Measurements from ENCODE around the gene SLBP.

The SLBP gene

DNA sequence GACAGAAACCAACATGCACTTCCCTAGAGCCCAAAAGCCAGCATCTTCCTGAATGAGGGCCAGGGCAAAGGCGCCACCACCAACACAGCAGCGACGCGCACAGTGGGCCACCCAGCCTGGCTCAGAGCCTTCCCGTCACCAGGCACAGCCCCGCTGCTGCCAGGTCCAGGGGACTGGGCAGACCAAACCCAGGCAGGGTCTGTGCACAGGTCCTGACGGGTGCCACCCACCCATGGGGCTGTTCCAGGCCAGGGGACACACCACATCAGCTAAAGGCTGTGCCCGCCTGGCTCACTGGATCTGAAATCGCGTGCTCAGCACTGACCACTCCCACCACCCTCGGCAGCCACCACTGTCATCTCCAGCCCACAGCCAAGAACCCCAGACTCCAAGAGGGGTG, 41.8 kb downstream of the SLBP start:
- DNase-seq: no peak

DNA sequence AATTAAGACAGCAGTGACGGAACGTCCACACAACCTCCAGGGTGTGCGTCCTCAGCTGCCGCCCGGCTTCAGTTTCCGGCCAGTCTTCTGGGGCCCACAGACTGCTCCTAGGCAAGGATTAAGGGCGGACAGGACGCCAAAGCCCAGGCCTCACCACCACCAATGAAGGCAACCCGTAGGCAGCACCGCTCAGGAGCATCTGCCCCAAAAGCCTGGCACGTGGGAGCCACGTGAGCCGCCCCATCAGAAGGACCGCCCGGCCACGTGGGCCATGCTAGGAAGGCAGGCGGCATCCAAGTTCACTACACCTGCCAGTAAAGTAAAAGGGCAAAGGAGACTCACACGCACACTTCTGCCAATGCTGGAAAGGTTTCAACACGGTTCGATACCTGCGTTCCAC, 42.3 kb downstream of the SLBP start:
- no peak for DNase-seq

DNA sequence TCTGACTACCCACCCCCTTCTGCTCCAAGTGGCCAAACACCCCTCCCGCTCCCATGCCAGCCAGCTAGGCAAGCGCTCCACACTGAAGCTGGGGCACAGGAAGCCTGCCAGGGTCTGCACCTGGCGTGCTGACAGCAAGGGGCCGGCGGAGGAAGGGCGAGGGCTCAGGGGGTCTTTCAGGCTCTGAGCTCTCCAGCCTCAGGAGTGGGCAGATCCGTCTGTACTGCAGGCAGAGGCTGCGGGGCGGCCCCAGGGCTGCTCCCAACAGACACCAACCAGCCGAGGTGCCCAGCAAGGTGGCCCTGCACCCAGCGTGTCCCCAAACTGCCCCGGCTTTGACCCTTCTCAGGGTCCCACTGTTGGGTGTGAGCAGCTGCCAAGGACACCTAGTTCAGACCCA, 42.8 kb downstream of the SLBP start:
- no peak for DNase-seq

DNA sequence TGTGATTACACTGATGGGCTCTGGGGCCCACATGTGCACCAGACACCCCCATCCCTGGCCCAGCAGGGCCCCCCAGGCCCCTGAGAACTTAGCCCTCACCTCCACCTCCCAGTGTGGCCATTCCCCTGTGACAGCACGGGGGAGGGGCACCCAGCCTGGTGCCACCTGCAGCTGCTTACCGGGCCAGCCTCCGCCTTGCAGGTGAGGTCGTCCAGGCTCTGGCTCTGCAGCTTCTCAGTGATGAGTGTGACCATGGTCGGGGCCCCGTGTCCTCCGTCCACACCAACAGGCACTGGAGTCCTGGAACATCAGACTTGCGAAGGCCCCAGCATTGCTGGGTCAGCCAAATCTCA, 43.7 kb downstream of the SLBP start:
- DNase-seq: no peak

DNA sequence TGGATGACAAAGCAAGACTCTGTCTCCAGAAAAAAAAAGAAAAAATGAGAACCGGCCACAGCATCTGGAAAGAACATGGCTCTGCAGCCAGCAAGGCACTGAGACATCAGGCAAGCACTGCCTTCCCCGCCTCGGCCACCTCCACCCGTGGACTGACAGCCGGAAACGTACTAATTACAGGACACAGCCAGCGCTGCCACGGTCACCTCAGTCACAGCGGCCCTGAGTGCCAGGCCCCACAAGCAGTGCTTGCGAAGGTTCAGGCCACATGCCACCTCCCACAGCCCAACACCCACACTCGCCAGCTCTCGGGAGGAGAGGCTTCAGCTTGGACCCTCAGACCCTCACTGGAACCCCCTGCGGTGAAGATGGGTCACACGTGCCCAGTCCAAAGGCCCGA, 44.8 kb downstream of the SLBP start:
- DNase-seq: no peak

DNA sequence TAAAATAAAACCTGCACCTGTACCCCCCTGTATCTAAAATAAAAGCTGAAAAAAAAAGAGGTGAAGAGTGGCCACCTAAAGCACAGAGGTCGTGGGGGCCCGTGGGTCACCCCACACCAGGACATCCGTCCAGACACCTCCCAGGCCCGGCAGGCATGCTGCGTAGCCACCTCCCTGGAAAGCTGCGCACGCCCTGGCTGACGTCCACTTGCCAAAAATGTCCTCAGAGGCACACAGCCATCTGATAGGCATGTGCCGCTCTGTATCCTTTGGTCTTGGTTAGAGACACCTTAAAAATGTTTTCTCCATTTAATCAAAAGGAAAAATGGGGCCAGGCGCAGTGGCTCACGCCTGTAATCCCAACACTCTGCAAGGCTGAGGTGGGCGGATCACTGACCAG, 45.7 kb downstream of the SLBP start:
- DNase-seq: no peak

DNA sequence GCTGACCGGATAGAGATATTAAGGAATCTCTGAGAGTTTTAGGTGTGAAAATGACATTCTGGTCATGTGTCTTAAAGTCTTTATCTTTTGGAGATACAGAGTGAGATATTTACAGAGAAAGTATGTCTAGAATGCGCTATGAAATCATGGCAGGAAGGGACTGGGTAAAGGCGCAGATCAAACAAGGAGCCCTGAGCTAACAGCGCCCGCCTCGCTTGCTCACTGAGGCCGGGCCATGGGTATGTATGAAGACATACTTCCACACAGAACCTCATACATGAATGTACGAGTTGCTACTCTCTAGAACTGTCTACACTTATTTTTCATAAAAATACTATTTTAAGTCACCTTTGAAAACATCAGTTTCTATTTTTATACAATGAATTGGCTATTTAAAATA, 48.0 kb downstream of the SLBP start:
- DNase-seq: no peak

DNA sequence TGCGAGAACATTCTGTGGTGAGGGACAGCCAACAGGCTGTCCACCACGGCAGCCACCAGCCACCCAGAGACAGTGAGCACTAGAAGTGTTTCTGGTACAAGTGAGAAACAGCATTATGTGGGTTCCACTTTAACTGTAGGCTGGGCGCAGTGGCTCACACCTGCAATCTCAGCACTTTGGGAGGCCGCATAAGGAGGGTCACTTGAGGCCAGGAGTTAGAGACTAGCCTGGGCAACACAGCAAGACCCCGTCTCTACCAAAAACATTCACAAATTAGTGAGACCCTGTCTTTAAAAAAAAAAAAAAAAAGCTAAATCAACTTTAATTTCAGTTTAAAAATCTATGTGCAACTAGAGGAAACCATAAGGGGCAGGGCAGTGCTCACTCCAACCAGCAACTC, 48.6 kb downstream of the SLBP start:
- no peak for DNase-seq

DNA sequence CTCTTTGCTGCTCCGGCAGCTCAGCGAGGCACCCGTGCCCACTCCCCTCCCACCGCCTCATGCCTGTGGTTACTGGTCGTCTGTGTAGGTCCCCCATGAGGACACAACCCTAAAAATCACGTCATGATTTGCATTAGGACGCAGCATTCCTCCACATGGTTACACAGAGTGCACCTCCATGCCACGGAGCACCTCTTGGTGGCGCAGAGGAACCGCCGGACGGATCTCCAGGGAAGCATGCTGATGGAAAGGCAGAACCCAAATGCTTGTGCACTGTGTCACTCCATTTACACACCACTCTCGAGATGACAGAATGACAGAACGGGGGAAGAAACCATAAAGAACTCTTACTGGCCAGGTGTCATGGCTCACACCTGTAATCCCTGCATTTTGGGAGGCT, 50.4 kb downstream of the SLBP start:
- DNase-seq: no peak

DNA sequence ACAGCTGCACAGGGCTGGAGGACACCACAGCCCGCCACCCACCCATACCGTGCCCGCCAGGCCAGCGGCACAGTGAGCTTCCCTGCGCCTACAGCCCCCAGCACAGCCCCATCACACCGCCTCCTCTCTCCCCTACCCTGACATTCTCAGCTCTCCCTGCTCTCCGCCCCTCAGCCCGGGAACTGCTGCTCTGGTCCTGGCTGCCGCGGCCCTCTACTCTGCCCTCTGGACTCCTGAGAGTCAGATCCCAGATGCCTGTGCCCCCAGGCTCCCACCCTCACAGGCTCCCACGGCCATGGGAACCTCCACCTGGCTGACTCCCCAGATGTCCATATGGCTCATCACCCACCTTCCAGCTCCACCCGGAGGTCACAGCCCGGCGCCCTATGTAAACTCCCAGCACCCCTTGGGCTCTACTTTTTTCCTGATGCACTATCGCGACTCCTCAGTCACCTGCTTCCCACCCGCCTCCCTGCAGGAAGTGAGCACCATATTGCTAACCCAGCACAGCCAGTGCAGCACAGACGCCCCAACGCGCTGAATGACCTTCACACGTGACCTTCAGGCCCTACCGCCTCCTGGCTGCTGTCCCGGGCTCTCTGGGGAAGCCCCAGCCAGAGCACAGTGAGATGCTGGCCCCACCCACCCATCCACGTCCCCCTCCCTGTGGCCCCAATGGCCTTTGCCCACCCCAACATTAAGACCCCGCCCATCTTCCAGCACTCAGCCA, 51.0 kb downstream of the SLBP start:
- DNase-seq: no peak

DNA sequence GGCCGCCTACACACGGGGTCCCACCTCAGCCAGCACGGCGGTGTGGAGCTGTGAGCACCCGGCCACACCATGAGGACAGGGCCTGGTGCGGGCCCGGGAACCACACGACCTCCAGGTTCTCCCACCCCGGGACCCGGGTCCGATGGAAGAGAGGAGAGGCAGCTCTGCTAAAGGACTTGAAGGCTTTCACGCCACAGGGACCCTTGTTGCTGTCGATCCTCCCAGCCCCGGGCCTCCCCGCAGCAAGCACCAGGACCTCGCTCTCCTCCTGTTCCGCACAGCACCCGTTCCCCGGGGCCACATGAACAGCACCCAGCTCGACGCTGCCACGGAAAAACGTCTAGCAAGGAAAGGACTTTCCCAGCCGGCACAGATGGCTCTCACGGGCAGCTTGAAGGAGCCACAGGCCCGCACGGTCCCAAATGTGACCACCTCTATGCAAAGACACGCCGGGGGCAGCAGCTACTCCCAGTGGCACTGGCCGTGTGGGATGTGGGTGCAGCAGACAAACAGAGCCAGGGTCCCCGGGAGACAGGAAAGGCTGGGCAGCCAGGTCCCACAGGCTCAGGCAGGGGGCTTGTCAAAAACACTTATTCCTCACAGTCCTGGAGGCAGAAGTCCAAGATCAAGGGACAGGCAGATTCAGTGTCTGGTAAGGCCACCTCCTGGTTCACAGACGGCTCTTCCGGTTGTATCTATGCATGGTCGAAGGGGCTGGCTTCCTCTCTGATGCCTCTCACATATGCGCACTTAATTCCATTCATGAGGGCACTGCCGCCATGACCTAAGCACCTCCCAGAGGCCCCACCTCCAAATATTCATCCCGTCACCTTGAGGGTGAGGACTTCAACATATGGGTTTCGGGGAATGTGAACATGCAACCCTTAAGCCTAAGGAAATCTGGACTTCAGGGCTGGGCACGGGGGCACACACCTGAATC, 52.7 kb downstream of the SLBP start:
- no peak for DNase-seq

DNA sequence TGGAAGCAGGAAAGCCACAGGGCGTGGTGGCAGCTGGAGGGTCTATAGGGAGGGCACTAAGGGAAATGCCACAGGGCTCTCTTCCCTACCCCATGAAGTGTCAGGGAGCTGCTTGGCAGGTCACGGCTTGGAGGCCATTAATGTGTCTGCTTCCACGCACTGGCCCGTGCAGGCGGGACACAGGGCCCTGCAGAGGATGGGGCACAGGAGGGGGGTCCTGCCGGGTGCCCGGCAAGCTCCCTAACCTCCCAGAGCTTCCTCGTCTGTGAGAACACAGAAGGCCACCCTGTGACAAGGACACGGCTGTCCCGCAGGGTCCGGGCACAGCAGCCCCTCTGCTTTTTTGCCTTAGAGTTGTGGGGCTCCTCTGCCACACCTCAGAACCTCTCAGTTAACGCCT, 53.5 kb downstream of the SLBP start:
- DNase-seq: no peak

DNA sequence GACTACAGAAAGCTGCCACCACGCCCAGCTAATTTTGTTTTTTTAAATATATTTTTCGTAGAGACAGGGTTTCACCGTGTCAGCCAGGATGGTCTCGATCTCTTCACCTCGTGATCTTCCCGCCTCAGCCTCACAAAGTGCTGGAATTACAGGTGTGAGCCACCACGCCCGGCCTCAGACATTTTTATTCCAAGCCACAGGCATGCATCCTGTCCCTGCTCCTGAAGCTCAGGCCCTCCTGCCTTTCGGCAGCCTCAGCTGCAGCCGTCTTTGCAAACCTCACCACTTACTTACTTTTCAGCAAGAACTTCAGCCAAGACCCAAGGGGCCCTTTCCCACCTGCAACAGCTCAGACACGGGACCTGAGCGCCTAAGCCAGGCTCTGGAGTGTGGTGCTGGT, 54.0 kb downstream of the SLBP start:
- DNase-seq: no peak

DNA sequence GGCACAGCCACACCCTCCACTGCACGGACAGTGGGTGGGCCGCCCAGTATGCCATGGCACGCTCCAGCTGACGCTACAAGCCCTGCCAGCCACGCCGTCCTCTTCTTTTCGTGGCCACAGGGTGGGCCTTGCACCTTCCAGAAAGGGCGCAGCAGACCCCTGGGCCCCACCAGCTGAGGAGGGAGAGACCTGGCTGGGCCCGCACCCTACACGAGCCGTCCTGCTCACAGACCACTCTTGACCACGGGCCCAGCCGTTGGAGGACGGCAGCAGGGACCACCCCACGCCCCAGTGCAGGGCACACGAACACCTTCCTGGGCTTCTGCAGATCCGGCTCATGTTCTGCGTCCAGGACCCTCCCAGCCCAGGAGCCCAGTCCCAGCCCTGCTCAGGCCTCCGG, 55.1 kb downstream of the SLBP start:
- no peak for DNase-seq

DNA sequence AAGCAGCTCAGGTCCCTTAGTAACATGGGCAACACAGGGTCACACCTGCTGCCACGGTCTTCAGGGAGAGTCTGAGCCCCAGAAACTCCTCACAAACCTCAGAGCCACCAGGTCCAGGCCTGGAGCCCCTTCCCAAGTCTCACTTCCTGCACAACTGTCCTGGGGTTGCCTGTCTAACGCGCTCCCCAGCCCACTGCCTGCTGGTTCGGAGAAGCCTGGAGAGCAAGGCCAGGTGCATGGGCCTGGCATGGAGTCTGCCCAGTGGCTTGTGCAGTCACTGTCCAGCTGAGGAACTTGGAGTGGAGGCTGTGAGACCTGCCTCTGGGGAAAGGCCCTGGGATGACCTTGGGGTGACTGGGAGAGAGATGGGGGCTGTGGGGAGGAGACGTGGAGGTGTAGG, 56.0 kb downstream of the SLBP start:
- DNase-seq: no peak

DNA sequence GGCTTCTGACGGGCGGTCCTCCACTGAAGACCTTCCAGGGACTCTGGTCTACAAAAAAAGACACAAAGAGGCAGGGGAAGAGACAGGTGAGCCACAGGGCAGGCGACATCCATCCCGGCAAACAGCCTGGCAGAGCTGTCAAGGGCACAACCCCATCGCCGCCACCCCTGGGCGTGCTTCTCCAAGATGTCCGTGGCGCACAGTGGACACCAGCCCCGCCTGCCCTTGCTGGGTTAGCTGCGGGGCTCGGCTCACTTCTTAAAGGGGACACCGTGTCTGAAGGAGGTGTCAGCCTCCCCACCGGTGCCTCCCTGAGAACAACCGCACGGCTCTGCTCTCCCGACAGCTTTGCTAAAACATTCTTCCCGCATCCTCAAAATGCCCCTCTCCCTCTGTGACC, 56.4 kb downstream of the SLBP start:
- DNase-seq: no peak

DNA sequence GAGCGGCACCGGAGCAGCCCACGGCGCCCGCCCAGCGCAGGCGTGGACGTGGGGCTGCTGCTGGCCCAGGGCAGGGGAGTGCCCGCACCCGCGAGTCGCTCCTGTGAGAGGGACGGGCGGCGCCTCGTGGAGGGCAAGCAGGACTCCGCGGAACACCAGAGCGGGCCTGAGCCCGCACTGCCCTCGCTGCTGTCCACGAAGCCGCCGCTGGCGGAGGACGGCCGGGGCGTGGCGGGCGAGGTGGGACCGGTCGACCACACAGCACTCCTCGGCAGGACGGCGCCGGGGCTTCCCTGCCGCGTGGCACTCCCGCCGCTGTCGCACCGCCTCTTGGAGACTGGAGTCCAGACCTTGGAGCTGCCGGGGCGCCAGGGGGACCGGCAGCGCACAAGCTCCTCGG, 57.0 kb downstream of the SLBP start:
- no peak for DNase-seq

DNA sequence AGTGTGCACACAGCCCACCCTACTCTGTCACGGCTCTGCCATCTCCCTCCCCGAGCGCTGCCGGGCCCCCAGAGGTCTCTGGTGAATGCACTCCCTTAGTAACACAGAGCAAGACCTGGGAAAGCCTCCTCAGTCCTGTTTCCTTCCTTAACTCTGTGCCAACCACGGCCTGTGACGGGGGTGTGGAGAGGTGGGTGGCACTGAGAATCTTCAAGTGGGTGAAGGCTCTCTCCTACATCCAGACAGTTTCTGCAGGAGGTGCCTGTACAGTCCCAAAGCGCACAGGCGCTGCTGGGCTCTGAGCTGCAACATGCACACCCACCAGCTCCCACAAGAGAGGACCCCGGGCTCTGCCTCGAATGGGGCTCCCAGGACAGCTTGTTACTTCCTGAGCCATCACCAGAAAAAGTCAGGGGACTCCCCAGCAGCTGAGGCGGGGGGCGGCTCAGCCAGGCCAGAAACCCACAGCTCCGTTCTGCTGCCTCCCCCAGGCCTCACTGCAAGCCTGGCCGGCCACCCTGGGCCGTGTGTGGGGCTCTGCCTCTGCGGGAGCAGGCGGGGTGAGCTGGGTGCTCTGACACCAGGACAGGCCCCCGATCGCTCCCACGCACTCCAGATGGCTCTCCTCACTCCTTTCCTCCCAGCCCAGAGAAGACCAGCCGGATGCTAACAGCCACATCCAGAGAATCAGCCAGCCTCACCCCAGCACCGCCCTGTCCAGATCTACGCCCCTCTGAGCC, 57.7 kb downstream of the SLBP start:
- no peak for DNase-seq

DNA sequence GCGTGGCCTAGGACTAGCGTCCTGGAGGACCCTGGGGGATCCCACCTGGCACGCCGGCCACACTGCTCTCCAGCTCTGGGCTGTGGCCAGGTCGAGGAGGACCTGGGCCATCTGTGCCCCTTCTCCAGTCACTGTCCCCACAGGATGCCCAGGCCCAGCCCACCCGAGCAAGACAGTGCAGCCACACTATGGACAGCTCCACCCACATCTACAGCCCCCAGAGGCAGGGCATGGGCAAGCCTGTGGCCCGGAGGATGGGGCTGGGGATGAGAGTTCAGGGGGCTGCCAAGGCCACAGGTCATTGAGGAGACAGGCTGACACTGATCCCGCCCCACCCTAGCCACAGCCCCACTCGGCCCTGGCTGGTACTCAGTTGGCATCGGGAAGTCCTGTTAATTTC, 58.3 kb downstream of the SLBP start:
- DNase-seq: no peak

DNA sequence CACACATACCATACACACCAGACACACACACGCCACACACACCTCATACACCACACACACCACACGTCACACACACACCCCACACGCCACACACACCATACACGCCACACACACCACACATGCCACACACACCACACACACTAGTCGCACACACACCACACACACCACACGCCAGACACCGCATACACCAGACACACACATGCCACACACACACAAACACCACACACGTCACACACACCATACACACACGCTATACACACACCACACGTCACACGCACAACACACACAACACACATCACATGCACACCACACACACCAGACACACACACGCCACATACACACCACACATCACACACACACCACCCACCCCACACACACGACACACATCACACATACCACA, 60.0 kb downstream of the SLBP start:
- DNase-seq: no peak

DNA sequence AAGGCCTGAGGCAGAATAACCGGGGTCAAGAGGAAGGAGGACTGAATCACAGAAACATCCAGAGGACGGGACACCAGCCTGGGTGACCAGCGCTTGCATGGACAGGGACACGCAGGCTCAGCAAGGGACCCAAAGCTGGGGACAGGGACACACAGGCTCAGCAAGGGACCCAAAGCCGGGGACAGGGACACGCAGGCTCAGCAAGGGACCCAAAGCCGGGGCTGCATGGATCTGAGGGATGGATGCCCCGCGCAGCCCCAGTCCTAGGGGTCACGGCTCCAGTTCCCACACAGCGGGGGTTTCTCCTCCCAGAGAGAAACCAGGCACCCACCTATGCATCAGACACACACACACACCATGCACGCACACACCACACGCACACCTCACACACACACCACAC, 60.5 kb downstream of the SLBP start:
- no peak for DNase-seq

DNA sequence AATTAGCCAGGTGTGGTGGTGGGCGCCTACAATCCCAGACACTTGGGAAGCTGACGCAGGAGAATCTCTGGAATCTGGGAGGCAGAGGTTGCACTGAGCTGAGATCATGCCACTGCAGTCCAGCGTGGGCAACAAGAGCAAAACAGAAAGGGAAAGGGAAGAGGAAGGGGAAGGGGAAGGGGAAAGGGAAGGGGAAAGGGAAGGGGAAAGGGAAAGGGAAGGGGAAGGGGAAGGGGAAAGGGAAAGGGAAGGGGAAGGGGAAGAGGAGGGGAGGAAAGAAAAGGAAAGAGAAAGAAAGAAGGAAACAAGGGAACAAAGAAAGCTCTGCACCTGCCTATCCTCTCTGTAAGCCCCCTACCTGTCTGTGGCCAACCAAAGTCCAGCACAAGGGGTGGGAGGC, 63.2 kb downstream of the SLBP start:
- no peak for DNase-seq

DNA sequence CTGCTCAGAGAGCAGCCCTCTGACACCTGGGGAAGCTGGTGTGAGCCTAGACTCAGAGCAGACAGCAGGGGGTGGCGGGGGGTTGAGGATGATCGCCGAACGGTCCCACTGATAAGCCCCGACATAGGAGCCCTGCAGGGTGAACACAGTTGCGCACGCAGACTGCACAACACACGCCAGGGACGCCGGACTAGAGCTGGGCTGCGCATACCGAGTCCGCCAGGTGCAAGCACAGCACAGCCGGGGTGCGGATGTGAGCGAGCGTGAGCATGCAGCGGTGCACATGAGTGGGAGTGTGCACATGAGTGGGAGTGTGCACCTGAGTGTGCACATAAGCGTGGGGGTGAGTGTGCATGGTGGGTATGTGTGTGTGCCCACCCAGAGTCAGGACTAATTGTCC, 64.7 kb downstream of the SLBP start:
- no peak for DNase-seq

DNA sequence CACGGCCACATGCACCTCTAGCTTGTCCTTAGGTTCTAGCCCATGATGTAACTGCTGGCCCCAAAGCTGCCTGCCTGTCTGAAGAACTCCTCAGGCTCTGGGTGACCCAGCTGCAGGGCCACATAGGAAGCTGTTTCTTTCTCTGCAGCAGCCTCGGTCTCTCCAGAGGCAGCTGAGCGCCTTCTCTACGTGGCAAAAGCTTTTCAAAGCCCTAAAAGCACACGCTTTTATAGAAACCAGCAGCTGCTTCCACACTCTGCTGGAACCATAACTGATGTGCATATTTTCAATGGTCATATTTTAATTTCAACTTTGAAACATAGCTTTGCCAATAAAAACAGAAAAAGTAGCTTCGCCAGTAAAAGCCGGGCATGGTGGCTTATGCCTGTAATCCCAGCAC, 65.4 kb downstream of the SLBP start:
- no peak for DNase-seq

All from NCI-H2081 treated with DMSO at 0.1 percent for 48 hours (cell line).